ENCODE data around the gene ARHGAP24. TPM values are rescaled to one million over a fixed set of nuclear protein-coding genes. Genes with fewer than 3 reads are reported as not detected.

The ARHGAP24 gene
- total RNA-seq, 1 donor from 2014 or later = 1.5 TPM

DNA sequence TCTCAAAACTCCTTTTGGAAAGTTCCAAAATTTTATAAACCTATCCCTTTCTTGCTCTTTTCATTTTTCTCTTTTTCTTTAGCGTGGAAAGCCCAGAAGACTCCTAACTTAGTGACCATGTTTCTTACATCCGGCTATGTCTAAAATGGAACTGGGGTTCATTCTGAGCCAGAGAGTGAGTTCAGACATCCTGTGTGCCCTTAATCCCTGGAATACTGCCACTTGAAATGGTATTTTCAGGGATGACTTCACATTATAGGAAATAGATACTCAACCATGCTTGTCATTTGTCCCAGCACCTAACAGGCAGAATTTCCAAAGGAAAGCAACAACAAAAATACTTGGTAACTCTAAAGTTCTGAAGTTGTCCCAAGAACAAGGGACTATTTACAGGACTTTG is 379.6 kb downstream of the ARHGAP24 start:
- H3K27me3 Mint-ChIP-seq (ENCODE audit: low read depth) = no peaks in the 10 kb centered on the region

DNA sequence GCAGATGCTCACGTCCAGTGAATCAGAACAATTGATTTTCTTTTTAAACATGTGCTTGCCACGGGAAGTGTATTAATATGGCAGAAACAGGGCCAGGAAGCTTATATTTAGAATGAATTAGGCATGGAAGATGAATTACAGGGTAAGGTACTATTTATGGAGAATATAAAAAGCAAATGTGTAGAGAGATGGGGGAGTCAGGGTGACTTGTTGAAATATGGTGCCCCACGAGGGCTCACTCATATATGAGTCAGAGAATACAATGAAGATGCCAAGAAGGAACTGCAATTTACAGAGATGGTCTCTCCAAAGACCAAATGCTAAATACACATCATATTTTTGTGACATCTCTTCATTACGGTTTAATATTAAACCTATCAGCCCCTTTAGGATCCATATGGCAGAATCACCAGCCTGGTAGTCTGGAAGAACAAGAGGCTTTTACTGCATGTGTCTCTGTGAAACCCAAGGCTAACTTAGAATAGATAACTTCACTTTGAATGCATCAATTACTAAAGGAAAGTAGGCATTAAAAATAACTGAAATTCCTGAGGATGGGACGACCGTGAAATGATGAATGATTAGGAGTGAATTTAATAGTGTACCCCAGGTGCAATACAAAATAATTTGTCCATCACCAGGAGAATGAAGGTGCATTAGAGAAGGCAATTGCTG is 385.3 kb downstream of the ARHGAP24 start:
- no peak overlapping the region for H3K27ac Mint-ChIP-seq (ENCODE audit: unreplicated experiment)
- no peak overlapping the region for H3K4me3 Mint-ChIP-seq
- TF ChIP-seq, protein P1, sequence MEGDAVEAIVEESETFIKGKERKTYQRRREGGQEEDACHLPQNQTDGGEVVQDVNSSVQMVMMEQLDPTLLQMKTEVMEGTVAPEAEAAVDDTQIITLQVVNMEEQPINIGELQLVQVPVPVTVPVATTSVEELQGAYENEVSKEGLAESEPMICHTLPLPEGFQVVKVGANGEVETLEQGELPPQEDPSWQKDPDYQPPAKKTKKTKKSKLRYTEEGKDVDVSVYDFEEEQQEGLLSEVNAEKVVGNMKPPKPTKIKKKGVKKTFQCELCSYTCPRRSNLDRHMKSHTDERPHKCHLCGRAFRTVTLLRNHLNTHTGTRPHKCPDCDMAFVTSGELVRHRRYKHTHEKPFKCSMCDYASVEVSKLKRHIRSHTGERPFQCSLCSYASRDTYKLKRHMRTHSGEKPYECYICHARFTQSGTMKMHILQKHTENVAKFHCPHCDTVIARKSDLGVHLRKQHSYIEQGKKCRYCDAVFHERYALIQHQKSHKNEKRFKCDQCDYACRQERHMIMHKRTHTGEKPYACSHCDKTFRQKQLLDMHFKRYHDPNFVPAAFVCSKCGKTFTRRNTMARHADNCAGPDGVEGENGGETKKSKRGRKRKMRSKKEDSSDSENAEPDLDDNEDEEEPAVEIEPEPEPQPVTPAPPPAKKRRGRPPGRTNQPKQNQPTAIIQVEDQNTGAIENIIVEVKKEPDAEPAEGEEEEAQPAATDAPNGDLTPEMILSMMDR (conservative IDR thresholded peaks at IDR 0.05) = no peak
- no peaks in the 10 kb centered on the region for H3K36me3 Mint-ChIP-seq (ENCODE audit: low read depth)
- no peaks in the 10 kb centered on the region for H3K4me1 Mint-ChIP-seq
- DNase-seq (ENCODE audit: low read depth, low spot score) = no peak
- no peaks in the 10 kb centered on the region for H3K9me3 Mint-ChIP-seq
- H3K27me3 Mint-ChIP-seq (ENCODE audit: low read depth) = no peaks in the 10 kb centered on the region

More for the DNA sequence above, 379.6 kb downstream of the ARHGAP24 start:
- no peak overlapping the region for H3K27ac Mint-ChIP-seq (ENCODE audit: unreplicated experiment)
- H3K4me1 Mint-ChIP-seq = no peaks in the 10 kb centered on the region
- no peak for DNase-seq (ENCODE audit: low read depth, low spot score)
- H3K36me3 Mint-ChIP-seq (ENCODE audit: low read depth) = peaks cover 7% of the 10 kb centered on the region
- H3K9me3 Mint-ChIP-seq = peaks cover 3% of the 10 kb centered on the region
- TF ChIP-seq, protein P1 (conservative IDR thresholded peaks at IDR 0.05) = no peak
- no peak overlapping the region for H3K4me3 Mint-ChIP-seq

DNA sequence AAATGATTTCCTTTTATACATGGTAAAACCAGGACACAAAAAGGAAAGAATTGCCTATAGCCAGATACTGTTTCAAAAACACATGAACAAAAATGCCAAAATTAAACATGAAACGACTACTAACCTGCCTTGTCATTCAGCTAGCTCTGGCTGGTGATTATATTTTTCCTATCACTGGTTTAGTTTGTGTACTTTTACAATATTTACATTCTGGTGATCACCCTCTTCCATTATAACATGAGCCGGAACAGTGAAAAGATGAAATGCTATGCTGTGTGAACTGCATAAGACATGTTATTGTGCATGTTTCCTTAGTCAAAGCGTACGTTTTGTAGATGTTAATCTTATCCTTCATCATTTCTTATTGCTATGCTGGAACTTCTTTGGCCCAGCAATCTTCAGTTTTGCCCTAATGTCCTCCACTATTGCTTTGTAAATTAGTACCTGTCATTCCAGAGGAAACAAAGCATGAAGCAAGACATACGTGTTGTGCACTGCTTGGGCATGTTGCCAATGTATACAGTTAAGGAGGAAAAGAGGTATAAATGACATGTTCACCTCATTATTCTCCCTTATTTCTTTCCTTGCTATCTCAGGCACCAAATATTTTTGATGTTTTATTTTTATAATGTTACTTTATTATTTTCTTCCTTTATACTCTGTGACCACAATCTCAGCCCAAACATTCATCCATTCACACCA is 386.3 kb downstream of the ARHGAP24 start:
- Mint-ChIP-seq H3K36me3 (ENCODE audit: low read depth) (no peaks in the 10 kb centered on the region), H3K4me3 (no peak overlapping the region), H3K9me3 (no peaks in the 10 kb centered on the region), H3K27ac (ENCODE audit: unreplicated experiment) (no peak overlapping the region), H3K27me3 (ENCODE audit: low read depth) (no peaks in the 10 kb centered on the region), H3K4me1 (no peaks in the 10 kb centered on the region)
- DNase-seq (ENCODE audit: low read depth, low spot score) = no peak
- TF ChIP-seq, protein P1 (conservative IDR thresholded peaks at IDR 0.05) = no peak

DNA sequence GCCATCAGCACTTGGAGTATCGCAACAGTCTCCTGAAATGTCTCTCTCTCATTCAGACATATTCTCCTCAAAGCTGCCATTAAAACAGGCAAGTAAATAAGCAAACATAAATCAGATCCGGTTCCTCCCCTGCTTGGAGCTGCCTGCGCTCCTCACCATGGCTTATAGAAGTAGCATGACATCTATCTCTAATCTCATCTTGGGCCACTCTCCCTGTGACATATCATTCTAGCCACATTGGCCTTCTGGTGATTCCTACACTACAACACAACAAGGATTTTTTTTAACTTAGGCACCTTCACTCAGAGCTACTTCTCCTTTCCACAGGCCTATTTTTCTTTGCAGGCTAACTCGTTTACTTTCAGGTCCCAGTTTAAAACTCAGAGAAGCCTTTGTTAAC is 387.9 kb downstream of the ARHGAP24 start:
- TF ChIP-seq, protein P1 (conservative IDR thresholded peaks at IDR 0.05) = no peak
- no peaks in the 10 kb centered on the region for H3K36me3 Mint-ChIP-seq (ENCODE audit: low read depth)
- no peak overlapping the region for H3K4me3 Mint-ChIP-seq
- H3K27ac Mint-ChIP-seq (ENCODE audit: unreplicated experiment) = no peak overlapping the region
- no peak for DNase-seq (ENCODE audit: low read depth, low spot score)
- peaks cover 6% of the 10 kb centered on the region for H3K4me1 Mint-ChIP-seq
- H3K9me3 Mint-ChIP-seq = no peaks in the 10 kb centered on the region
- H3K27me3 Mint-ChIP-seq (ENCODE audit: low read depth) = no peaks in the 10 kb centered on the region

DNA sequence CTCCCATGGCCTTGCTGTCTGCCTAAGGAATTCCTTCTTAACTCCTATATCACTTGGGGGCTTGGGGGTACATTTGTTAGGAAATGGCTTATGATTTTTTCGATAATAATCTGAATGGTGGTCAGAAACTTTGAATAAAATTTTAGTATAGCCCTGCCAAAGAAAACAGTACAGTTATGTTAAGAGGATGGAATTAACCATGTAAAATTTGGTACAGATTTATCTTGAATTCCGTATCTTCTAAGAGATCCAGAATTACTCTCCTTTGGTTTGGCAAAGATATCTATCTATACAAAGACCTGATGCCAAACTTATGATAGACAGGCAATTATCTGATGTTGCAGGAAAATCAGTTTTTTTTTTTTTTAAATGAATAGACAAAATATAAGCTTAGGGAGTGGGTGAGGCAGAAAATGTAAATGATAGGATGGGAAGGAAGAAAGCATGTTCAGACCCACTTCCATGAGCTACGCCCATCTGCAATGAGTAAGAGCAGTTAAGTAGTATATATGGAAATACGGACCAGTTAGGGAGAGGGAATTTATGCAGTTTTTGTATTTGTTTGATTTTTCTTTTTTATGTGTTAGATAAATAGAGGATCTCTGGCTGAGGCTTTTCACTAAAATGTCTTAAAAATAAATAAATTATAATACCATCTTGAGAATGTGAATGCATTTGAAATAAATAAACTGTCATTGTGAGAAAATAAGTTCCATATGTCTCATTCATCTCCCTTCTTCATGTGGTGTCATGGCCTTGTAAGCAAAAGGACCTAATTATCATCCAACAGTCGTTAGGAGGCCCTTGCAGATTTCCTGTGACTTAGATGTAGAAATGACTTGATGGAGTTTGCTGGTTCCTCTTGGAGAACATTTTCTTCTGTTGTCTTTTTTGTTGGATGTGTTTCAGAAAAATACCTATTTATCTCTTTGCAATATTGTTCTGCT is 389.6 kb downstream of the ARHGAP24 start:
- TF ChIP-seq, protein P1 (conservative IDR thresholded peaks at IDR 0.05) = no peak
- DNase-seq (ENCODE audit: low read depth, low spot score) = no peak
- Mint-ChIP-seq H3K4me3 (no peak overlapping the region), H3K36me3 (ENCODE audit: low read depth) (no peaks in the 10 kb centered on the region), H3K27me3 (ENCODE audit: low read depth) (no peaks in the 10 kb centered on the region), H3K27ac (ENCODE audit: unreplicated experiment) (no peak overlapping the region), H3K9me3 (no peaks in the 10 kb centered on the region), H3K4me1 (peaks cover 6% of the 10 kb centered on the region)

Data from neural crest cell (in vitro differentiated cells).